ENCODE data around the gene PGAM1.

PGAM1 gene

GRCh38 chr10:97434557-97434956, 8.6 kb downstream of the PGAM1 start:
- Histone ChIP-seq H3K36me3 (ENCODE audit: insufficient read depth) (peaks cover 14% of the 10 kb centered on the region; the same call in 1 of the 2 replicates), H3K4me1 (ENCODE audit: low read depth, poor library complexity, severe bottlenecking) (no peaks in the 10 kb centered on the region), H3K27me3 (ENCODE audit: insufficient read depth, low read depth) (no peaks in the 10 kb centered on the region), H3K4me2 (no peak overlapping the region), H3K79me2 (ENCODE audit: insufficient read depth, low read depth) (peaks cover 10% of the 10 kb centered on the region; the same call in 1 of the 2 replicates), H3K27ac (peak overlapping the region; percentile 16; the same call in 1 of the 2 replicates), H3K4me3 (IDR thresholded peaks at IDR 0.05; ENCODE audit: insufficient read depth, low read depth, low read length) (no peak overlapping the region), H3K9ac (no peak overlapping the region), H4K20me1 (ENCODE audit: insufficient read depth) (0 out of 2 replicates have a peak, but pooled peaks cover 3% of the 10 kb centered on the region), H2AFZ (ENCODE audit: low read depth) (no peak overlapping the region)
- no peak for TF ChIP-seq CTCF (conservative IDR thresholded peaks at IDR 0.05; ENCODE audit: low read depth, low read length)

GRCh38 chr10:97435211-97435610, 9.2 kb downstream of the PGAM1 start:
- H3K27ac ChIP-seq = no peak overlapping the region
- no peaks in the 10 kb centered on the region for H3K4me1 ChIP-seq (ENCODE audit: low read depth, poor library complexity, severe bottlenecking)
- H3K79me2 ChIP-seq (ENCODE audit: insufficient read depth, low read depth) = peaks cover 4% of the 10 kb centered on the region; the same call in 1 of the 2 replicates
- H4K20me1 ChIP-seq (ENCODE audit: insufficient read depth) = no peaks in the 10 kb centered on the region
- H3K36me3 ChIP-seq (ENCODE audit: insufficient read depth) = peaks cover 14% of the 10 kb centered on the region; the same call in 1 of the 2 replicates
- H3K4me2 ChIP-seq = no peak overlapping the region
- H3K4me3 ChIP-seq (IDR thresholded peaks at IDR 0.05; ENCODE audit: insufficient read depth, low read depth, low read length) = no peak overlapping the region
- no peak for TF ChIP-seq CTCF (conservative IDR thresholded peaks at IDR 0.05; ENCODE audit: low read depth, low read length)
- no peaks in the 10 kb centered on the region for H3K27me3 ChIP-seq (ENCODE audit: insufficient read depth, low read depth)
- no peak overlapping the region for H2AFZ ChIP-seq (ENCODE audit: low read depth)
- no peak overlapping the region for H3K9ac ChIP-seq

GRCh38 chr10:97442277-97442676, 16.3 kb downstream of the PGAM1 start:
- Histone ChIP-seq H3K4me1 (ENCODE audit: low read depth, poor library complexity, severe bottlenecking) (peaks cover 29% of the 10 kb centered on the region), H3K79me2 (ENCODE audit: insufficient read depth, low read depth) (peaks cover 15% of the 10 kb centered on the region), H3K4me2 (no peak overlapping the region), H3K4me3 (IDR thresholded peaks at IDR 0.05; ENCODE audit: insufficient read depth, low read depth, low read length) (no peak overlapping the region), H3K27ac (no peak overlapping the region), H2AFZ (ENCODE audit: low read depth) (no peak overlapping the region), H3K36me3 (ENCODE audit: insufficient read depth) (no peaks in the 10 kb centered on the region; the same call in 1 of the 2 replicates), H3K9ac (no peak overlapping the region), H4K20me1 (ENCODE audit: insufficient read depth) (no peaks in the 10 kb centered on the region), H3K27me3 (ENCODE audit: insufficient read depth, low read depth) (no peaks in the 10 kb centered on the region)
- TF ChIP-seq CTCF (conservative IDR thresholded peaks at IDR 0.05; ENCODE audit: low read depth, low read length) = no peak

GRCh38 chr10:97444212-97444611, 18.2 kb downstream of the PGAM1 start:
- no peak for TF ChIP-seq CTCF (conservative IDR thresholded peaks at IDR 0.05; ENCODE audit: low read depth, low read length)
- Histone ChIP-seq H3K27me3 (ENCODE audit: insufficient read depth, low read depth) (no peaks in the 10 kb centered on the region), H3K4me1 (ENCODE audit: low read depth, poor library complexity, severe bottlenecking) (peaks cover 41% of the 10 kb centered on the region), H3K36me3 (ENCODE audit: insufficient read depth) (no peaks in the 10 kb centered on the region), H4K20me1 (ENCODE audit: insufficient read depth) (no peaks in the 10 kb centered on the region), H3K79me2 (ENCODE audit: insufficient read depth, low read depth) (peaks cover 22% of the 10 kb centered on the region), H2AFZ (ENCODE audit: low read depth) (no peak overlapping the region), H3K4me3 (IDR thresholded peaks at IDR 0.05; ENCODE audit: insufficient read depth, low read depth, low read length) (no peak overlapping the region), H3K27ac (peak overlapping the region; percentile 3; the same call in 1 of the 2 replicates), H3K4me2 (peak overlapping the region; percentile 97), H3K9ac (no peak overlapping the region)

Data from KMS-11 (cell line).